Thoracic aorta (tissue), 2 donors: Measurements from ENCODE around the gene AMPH. TPM values are rescaled to one million over a fixed set of nuclear protein-coding genes. Genes with fewer than 3 reads are reported as not detected.

Experiments used
- ATAC-seq: fragments of 150-250 bp; one replicate; pipeline ENCODE4 v1.8.0; 2017; ENCODE audit warnings: low read depth; ENCODE audit not compliant: insufficient number of reproducible peaks, low FRiP score
- DNase-seq: peaks from one replicate; pipeline ENCODE4 v3.0.0-alpha.2; 2020; ENCODE audit warnings: low spot score
- H3K27ac ChIP-seq, 2 donors: fragments of 200-600 bp; sonication (generic); 1 replicate in 1 of 2; 2 replicates in 1 of 2; pipeline ENCODE4 v1.5.1; 2016; ENCODE audit warnings: mild to moderate bottlenecking in 2 of 2, moderate library complexity in 2 of 2
- H3K27me3 ChIP-seq: fragments of 200-600 bp; sonication (generic); replicated peaks from 2 replicates; pipeline ENCODE4 v1.6.0; 2016; ENCODE audit warnings: mild to moderate bottlenecking; ENCODE audit not compliant: insufficient read depth
- H3K36me3 ChIP-seq: fragments of 200-600 bp; sonication (generic); one replicate; pipeline ENCODE4 v1.5.1; 2016
- H3K4me1 ChIP-seq, 2 donors: fragments of 200-600 bp; sonication (generic); 1 replicate in 1 of 2; 2 replicates in 1 of 2; pipeline versions ENCODE4 v1.5.1 to v1.6.0; 2016; ENCODE audit warnings: low read depth in 2 of 2, mild to moderate bottlenecking in 1 of 2; ENCODE audit not compliant: control insufficient read depth in 1 of 2
- H3K4me3 ChIP-seq: fragments of 200-600 bp; sonication (generic); 2 replicates; pipeline ENCODE4 v1.5.1; 2016; ENCODE audit warnings: mild to moderate bottlenecking
- H3K9me3 ChIP-seq: fragments of 200-600 bp; sonication (generic); 2 replicates; pipeline ENCODE4 v1.5.1; 2016
- total RNA-seq, 2 donors: library from RNA; depleted of rRNA; stranded (reverse); fragments of >200 nt; gene quantifications; one replicate each; pipeline versions ENCODE4 v1.1.0 to v1.2.3, GENCODE V29; 2016
- TF ChIP-seq, protein P1 (sequence below): fragments of 200-600 bp; sonication (generic); IDR thresholded peaks from one replicate; pipeline ENCODE4 v1.5.1; 2019; ENCODE audit warnings: antibody characterized with exemption

The AMPH gene
- total RNA-seq, 2 donors from 2014 or later: 5.3 to 5.9 TPM

DNA sequence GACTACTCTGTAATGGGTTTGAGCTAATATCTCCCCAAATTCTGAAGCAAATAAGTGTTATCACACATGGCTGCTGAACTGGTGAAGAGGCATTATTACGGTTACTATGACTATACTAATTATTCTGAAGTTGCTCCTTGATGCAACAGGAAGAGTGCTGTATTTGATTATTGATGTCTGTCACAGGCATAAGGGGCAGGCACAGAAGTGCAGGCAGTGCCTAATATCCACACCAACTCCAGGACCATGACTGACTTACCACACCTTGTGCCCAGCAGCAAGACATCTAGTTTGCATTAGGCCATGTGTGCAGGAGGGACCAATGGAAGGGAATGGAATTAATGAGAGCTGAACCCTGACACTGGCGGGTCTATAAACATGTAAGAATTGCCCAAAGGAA lies 62.7 kb downstream of the AMPH start:
- ATAC-seq: no peak
- no peaks in the 10 kb centered on the region for H3K4me1 ChIP-seq
- H3K36me3 ChIP-seq: no peaks in the 10 kb centered on the region
- no peak for DNase-seq
- H3K4me3 ChIP-seq: no peak overlapping the region
- H3K27me3 ChIP-seq: no peaks in the 10 kb centered on the region
- H3K9me3 ChIP-seq: no peaks in the 10 kb centered on the region
- no peak overlapping the region for H3K27ac ChIP-seq
- TF ChIP-seq, protein P1, sequence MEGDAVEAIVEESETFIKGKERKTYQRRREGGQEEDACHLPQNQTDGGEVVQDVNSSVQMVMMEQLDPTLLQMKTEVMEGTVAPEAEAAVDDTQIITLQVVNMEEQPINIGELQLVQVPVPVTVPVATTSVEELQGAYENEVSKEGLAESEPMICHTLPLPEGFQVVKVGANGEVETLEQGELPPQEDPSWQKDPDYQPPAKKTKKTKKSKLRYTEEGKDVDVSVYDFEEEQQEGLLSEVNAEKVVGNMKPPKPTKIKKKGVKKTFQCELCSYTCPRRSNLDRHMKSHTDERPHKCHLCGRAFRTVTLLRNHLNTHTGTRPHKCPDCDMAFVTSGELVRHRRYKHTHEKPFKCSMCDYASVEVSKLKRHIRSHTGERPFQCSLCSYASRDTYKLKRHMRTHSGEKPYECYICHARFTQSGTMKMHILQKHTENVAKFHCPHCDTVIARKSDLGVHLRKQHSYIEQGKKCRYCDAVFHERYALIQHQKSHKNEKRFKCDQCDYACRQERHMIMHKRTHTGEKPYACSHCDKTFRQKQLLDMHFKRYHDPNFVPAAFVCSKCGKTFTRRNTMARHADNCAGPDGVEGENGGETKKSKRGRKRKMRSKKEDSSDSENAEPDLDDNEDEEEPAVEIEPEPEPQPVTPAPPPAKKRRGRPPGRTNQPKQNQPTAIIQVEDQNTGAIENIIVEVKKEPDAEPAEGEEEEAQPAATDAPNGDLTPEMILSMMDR: no peak

DNA sequence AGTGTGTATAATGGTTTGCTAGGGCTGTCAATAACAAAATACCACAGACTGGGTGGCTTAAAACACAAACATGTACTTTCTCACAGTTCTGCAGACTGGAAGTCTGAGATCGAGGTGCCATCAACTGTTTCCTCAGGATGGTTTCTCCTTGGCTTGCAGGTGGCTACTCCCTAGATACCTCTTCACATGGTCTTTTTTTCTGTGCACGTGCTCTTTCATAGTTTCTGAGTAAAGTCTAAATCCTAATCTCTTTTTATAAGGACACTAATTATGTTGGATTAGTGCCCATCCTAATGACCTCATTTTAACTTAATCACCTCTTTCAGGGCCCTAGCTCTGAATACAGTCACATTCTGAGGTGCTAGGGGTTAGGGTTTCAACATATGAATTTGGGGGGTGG lies 65.9 kb downstream of the AMPH start:
- ATAC-seq: no peak
- TF ChIP-seq, protein P1: no peak

DNA sequence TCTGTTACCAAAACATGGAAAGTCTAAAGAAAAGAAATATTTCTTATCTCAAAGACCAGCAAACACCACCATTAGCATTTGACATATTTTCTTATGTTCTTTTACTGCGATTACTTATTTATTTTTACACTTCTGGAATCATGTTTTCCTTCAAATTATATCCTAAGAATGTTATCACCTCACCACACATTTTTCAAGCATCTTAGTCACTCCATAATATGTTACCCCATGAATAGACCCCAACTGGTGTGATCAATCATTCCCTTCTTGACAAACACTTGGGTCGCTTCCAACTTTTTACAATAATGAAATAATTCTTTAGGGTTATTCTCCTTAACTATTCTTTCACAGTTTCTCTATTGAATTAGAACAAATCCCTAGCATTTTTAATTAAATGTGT lies 67.4 kb downstream of the AMPH start:
- Histone ChIP-seq H3K9me3 (no peaks in the 10 kb centered on the region), H3K36me3 (no peaks in the 10 kb centered on the region), H3K4me1 (no peaks in the 10 kb centered on the region), H3K4me3 (no peak overlapping the region), H3K27me3 (no peaks in the 10 kb centered on the region), H3K27ac (no peak overlapping the region)
- DNase-seq (no peak), ATAC-seq (no peak)
- TF ChIP-seq, protein P1: no peak

More for the DNA sequence above, 65.9 kb downstream of the AMPH start:
- H3K9me3 ChIP-seq: no peaks in the 10 kb centered on the region
- H3K27ac ChIP-seq: no peak overlapping the region
- H3K4me3 ChIP-seq: no peak overlapping the region
- no peak for DNase-seq
- H3K4me1 ChIP-seq: no peaks in the 10 kb centered on the region
- H3K36me3 ChIP-seq: no peaks in the 10 kb centered on the region
- no peaks in the 10 kb centered on the region for H3K27me3 ChIP-seq

DNA sequence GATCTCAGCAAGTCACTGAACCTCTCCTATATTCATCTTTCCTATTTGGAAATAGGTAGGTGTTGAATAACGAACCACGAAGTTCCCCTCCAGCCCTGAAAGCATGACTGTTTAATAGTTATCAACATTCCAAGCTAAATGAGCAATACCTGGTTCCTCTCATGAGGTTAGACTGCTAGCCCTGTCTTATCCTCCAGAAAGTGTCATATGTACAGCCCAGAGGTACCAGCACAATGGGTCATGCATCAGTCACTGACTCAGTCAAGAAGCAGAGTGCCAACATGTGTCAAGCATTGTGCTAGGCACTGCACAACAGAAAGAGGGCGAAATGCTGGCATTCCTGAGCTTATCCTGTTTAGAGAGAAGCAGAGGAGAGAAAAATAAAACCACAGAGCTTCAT lies 70.0 kb downstream of the AMPH start:
- DNase-seq (no peak), ATAC-seq (no peak)
- no peak overlapping the region for H3K27ac ChIP-seq
- H3K4me1 ChIP-seq: no peaks in the 10 kb centered on the region
- H3K27me3 ChIP-seq: no peaks in the 10 kb centered on the region
- TF ChIP-seq, protein P1: no peak
- no peak overlapping the region for H3K4me3 ChIP-seq
- no peaks in the 10 kb centered on the region for H3K9me3 ChIP-seq
- no peaks in the 10 kb centered on the region for H3K36me3 ChIP-seq

DNA sequence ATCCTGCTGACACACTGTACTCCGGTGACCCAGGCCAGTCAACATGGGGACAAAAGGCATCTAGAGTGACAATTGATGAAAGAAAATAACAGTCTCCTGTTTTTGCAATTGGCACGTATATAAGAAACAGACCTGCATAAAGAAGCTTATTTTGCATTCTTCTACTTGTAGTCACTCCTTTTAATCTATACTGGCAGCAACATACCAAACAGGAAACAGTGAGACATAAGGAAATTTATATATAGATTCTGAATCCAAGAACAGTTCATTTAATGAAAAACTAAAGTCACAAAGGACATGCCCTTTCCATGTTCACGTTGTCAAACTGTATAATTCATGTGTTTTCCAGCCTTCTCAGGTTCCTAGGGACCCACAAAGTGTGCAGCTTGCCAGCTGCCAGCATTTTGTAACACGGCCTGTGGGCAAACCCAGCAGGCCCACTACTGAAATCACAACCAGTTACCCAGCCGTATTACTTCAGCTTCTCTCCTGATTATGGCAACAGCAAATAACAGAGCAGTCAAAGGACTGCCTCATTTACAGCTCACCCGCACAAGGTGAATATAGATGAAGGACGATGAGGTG lies 72.3 kb downstream of the AMPH start:
- Histone ChIP-seq H3K4me1 (no peaks in the 10 kb centered on the region), H3K27ac (no peak overlapping the region), H3K27me3 (no peaks in the 10 kb centered on the region), H3K4me3 (no peak overlapping the region), H3K9me3 (no peaks in the 10 kb centered on the region), H3K36me3 (no peaks in the 10 kb centered on the region)
- TF ChIP-seq, protein P1: no peak
- ATAC-seq: no peak
- DNase-seq: no peak
